ENCODE results near the gene RBM25.

The RBM25 gene

DNA sequence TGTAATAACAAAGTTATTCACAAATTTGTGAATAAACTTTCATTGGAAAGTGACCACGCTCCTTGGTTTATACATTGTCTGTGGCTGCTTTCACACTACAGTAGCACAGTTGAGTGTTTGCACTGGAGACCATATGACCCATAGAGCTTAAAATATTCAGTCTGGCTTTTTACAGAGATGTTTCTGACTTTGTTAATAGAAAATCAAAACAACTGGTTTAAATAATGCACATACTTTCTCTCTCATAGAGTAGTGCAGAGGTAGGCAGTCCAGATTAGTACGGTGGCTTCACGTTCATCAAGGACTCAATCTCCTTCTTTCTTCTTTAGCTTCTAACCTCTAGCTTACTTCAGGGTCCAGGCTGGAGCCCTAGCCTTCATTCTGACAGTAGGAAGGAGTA is 114.2 kb downstream of the RBM25 start:
- DNase-seq, result no peak

DNA sequence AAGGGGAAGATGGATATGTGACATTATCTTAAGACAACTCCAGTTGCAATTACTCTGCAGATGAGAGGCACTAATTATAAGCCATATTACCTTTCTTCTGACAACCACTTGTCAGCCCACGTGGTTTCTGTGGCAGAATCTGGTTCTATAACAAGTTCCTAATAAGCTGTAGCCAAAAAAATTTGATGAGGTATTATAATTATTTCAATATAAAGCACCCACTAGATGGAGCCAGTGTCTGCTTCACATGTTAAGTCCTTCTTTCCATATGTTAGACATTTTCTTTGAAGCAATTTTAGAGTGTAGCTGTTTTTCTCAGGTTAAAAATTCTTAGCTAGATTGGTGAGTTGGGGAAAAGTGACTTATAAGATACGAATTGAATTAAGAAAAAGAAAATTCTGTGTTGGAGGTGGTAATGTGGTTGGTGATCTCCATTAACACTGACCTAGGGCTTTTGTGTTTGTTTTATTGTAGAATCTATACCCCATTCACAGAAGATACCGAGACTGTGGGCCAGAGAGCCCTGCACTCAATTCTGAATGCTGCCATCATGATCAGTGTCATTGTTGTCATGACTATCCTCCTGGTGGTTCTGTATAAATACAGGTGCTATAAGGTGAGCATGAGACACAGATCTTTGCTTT is 114.9 kb downstream of the RBM25 start:
- peak; percentile 46 for DNase-seq
